Measurements from ENCODE around the gene DNAJC7. TPM values are rescaled to one million over a fixed set of nuclear protein-coding genes. Genes with fewer than 3 reads are reported as not detected.

DNAJC7 gene
- total RNA-seq, 1 donor from 2014 or later: 103 TPM

- intact Hi-C loops (cut with micrococcal nuclease): no loop called here
Observed at GRCh38 chr17:42041619-42042018, 24.4 kb upstream of the DNAJC7 start.

- intact Hi-C loops (cut with micrococcal nuclease): no loop called here
Observed at GRCh38 chr17:42040818-42041217, 23.6 kb upstream of the DNAJC7 start.

- intact Hi-C loops (cut with micrococcal nuclease): no loop called here
Observed at GRCh38 chr17:42039794-42040763, 22.8 kb upstream of the DNAJC7 start.

GRCh38 chr17:42038221-42038973, 21.2 kb upstream of the DNAJC7 start:
- intact Hi-C loops (cut with micrococcal nuclease): no loop called here

- intact Hi-C loops (cut with micrococcal nuclease): no loop called here
Observed at GRCh38 chr17:42034059-42034458, 16.8 kb upstream of the DNAJC7 start.

GRCh38 chr17:42031584-42031983, 14.3 kb upstream of the DNAJC7 start:
- intact Hi-C loops (cut with micrococcal nuclease): no loop called here

GRCh38 chr17:42028791-42029127, 11.5 kb upstream of the DNAJC7 start:
- intact Hi-C loops (cut with micrococcal nuclease): no loop called here

GRCh38 chr17:42027961-42028790, 10.9 kb upstream of the DNAJC7 start:
- intact Hi-C loops (cut with micrococcal nuclease): no loop called here

- intact Hi-C loops (cut with micrococcal nuclease): no loop called here
Observed at GRCh38 chr17:42027590-42027889, 10.3 kb upstream of the DNAJC7 start.

- intact Hi-C loops (cut with micrococcal nuclease): no loop called here
Observed at GRCh38 chr17:42026857-42027589, 9.8 kb upstream of the DNAJC7 start.

- intact Hi-C loops (cut with micrococcal nuclease): loop anchor here (1.0 kb wide), 4 partner anchors 37 to 90 kb away; partner anchors contain the start of gene DHX58
Observed at GRCh38 chr17:42025936-42026335, 8.7 kb upstream of the DNAJC7 start.

- intact Hi-C loops (cut with micrococcal nuclease): loop anchor here (1.0 kb wide), 4 partner anchors 38 to 91 kb away; partner anchors contain the start of gene DHX58
Observed at GRCh38 chr17:42025191-42025579, 7.9 kb upstream of the DNAJC7 start.

GRCh38 chr17:42023524-42024349, 6.5 kb upstream of the DNAJC7 start:
- intact Hi-C loops (cut with micrococcal nuclease): no loop called here

- intact Hi-C loops (cut with micrococcal nuclease): loop anchor here (1.0 kb wide), 2 partner anchors 91 to 95 kb away; partner anchors contain the start of gene DHX58
Observed at GRCh38 chr17:42020845-42021244, 3.6 kb upstream of the DNAJC7 start.

- intact Hi-C loops (cut with micrococcal nuclease): loop anchor here (1.0 to 5.0 kb wide), 3 partner anchors 93 to 268 kb away; partner anchors contain the start of genes DHX58 and STAT5A
Observed at GRCh38 chr17:42019509-42020404, 2.5 kb upstream of the DNAJC7 start, which contains the start of gene NKIRAS2. NKIRAS2 (plus strand) TSS chr17:42020090; CDS start chr17:42021578, 1,488 bp downstream.

GRCh38 chr17:42018988-42019387, 1.7 kb upstream of the DNAJC7 start:
- intact Hi-C loops (cut with micrococcal nuclease): loop anchor here (5.0 kb wide), 1 partner anchor 268 kb away; the partner anchor contains the start of gene STAT5A

- intact Hi-C loops (cut with micrococcal nuclease): loop anchor here (5.0 kb wide), 1 partner anchor 269 kb away; the partner anchor contains the start of gene STAT5A
Observed at GRCh38 chr17:42018339-42018738, 1.1 kb upstream of the DNAJC7 start.

GRCh38 chr17:42017866-42018200, 594 bp upstream of the DNAJC7 start:
- intact Hi-C loops (cut with micrococcal nuclease): loop anchor here (1.0 to 5.0 kb wide), 9 partner anchors 52 to 519 kb away; partner anchors contain the start of genes CNP, KCNH4, KLHL11 and NAGLU

All from T-helper 1 cell treated with Interleukin-12 subunit alpha and Interleukin-12 subunit beta and Interleukin-4 antibody, amounts not matched to agents 30 ng/mL and 1 ng/mL, for 36 hours (primary cell).